Kidney capillary endothelial cell (primary cell): ENCODE measurements around the gene C1orf53.

ENCODE experiments used
- DNase-seq: peaks from one replicate; pipeline ENCODE4 v3.0.0-alpha.2; 2018; ENCODE audit warnings: low spot score

The C1orf53 gene

DNA sequence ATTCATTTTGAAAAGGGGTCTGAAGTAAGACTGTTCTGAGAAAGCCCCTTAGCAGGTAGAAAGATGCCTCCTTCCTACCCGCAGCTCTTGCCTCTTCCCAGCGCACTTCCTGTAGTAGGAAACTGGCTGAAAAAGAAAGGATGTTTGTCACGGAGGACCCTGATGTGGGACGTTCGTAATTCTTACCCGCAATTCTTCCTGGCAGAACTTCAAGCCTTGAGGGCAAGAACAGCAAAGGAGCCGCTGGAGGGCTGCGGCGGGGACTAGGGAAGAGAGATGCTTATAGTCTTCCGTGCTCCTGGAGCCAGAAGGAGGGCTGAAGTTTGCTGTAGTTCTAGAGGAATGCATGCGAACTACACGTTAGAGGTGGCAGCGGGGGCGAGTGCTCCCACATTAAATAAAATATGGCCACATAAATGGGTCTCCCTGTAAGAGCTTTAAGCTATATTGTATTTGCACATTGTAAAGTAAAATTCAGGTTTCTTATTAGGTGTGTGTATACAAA lies 6.3 kb downstream of the C1orf53 start:
- no peak for DNase-seq

DNA sequence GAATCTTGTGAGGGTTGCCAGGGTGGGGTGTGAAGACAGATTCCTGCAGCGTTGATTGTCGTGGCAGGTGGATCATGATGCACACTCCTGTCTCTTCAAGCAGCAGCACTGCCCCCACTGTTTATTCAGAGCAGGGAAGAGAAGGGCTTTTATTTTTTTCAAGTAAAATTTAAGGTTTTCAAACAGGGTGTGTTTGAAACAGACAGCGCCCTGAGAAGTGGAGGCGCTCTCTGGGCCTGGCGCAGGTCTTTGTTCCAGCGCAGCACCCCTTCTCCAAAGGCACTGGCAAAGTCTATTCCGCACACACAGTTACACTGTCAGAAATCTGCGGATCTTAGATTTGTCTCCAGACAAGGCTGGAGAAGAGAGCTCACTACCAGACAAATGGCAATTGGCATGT lies 7.0 kb downstream of the C1orf53 start:
- no peak for DNase-seq

- DNase-seq = no peak
Measured at GRCh38 chr1:197910120-197910991, 7.9 kb downstream of the C1orf53 start.

- DNase-seq = no peak
Measured at GRCh38 chr1:197911111-197911856, 8.9 kb downstream of the C1orf53 start.

GRCh38 chr1:197911857-197912696 lies 9.6 kb downstream of the C1orf53 start:
- DNase-seq = no peak

GRCh38 chr1:197912739-197913494 lies 10.5 kb downstream of the C1orf53 start:
- DNase-seq = no peak

- DNase-seq = no peak
Measured at GRCh38 chr1:197913495-197914276, 11.3 kb downstream of the C1orf53 start.

- DNase-seq = no peak
Measured at GRCh38 chr1:197914510-197914909, 12.1 kb downstream of the C1orf53 start.

DNA sequence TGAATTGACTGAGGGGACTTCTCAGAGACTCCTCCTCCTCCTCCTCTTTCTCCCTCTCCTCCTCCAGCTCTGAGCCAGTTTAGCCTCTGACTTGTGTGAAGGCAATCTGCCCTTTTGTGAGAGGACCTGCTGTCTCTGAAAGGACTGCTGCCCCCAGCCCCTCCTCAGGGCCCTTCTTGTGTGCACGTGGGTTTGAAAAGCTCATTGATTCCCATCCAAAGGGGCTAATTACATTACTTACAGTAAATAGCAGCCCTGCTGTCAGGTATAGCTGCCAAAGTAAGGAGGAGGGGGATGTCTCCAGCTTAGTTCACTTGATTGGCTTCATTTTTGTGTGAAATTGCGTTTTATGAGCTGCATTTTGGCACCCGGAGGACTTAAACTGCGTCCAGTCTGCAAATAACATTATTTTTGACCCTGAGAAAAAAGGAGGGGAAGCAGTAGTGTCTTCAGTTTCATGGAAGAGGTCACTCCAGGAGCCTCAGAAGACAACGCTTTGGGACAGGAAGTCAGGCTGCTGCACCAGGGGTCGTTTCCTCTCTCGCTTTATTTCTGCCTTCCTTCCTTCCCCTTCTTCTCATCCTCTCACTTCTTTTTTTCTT lies 12.9 kb downstream of the C1orf53 start:
- DNase-seq = no peak

GRCh38 chr1:197915862-197916499 lies 13.6 kb downstream of the C1orf53 start:
- DNase-seq = no peak

DNA sequence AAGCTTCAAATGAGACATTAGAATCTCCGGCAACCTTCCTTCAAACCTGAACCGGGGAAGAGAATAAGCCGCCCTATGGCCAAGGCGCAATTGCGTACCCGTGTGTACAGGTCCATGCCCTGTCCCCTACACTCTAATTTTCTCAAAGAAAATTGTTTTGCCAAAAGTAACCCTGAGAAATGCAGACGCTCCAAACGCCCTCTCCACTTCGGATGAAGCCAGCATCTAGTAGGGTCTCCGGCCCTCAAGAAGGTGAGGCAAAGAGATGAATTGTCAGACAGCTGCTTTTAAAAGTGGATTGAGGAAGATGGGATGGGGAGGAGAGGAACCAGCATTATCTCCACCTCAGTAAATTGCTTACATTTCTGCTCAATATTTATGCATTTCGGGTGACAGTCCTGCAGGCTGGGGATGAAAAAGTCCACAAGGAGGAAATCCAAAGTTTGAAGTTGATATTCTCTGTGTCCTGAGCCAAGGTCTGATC lies 14.1 kb downstream of the C1orf53 start:
- no peak for DNase-seq

- no peak for DNase-seq
Measured at GRCh38 chr1:197917805-197918651, 15.6 kb downstream of the C1orf53 start.

DNA sequence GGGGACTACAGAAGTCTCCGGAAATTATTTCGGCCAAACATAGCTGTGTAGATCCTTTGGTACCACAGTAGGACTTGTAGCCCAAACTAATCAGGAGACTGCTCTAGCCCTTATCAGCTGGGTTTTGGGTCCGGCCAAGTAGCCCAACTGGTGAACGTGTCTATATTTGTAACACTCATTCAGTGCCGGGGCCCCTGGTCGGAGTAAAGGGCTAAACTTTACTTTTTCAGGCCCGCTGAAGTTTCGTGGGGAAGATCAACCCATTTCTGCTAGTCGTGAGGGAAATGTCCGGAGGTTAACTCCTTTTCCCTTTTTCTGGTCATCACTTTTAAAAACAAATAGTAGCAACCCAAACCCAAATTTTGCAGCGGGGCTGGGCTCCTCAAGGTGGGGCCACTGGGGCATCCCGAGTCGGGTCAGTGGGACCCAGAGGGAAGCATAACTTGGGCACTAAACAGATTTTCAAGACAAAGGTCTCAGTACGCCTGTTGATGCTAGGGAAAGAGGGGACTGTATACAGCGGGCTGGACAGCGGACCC lies 16.4 kb downstream of the C1orf53 start:
- DNase-seq = no peak

GRCh38 chr1:197919346-197920066 lies 17.1 kb downstream of the C1orf53 start:
- no peak for DNase-seq

DNA sequence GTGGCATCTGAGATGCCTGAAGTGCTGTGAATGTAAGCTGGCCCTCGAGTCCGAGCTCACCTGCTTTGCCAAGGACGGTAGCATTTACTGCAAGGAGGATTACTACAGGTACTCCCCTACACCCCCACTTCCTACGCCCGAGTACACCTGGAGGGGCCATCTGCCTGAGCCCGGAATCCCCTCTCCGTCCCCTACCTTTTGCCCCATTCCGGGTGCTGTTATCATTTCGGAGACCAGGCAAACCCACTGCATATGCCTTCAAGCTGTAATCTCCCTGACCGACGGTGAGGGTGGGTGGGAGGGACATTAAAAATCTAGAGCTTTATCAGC lies 17.6 kb downstream of the C1orf53 start:
- DNase-seq = no peak

DNA sequence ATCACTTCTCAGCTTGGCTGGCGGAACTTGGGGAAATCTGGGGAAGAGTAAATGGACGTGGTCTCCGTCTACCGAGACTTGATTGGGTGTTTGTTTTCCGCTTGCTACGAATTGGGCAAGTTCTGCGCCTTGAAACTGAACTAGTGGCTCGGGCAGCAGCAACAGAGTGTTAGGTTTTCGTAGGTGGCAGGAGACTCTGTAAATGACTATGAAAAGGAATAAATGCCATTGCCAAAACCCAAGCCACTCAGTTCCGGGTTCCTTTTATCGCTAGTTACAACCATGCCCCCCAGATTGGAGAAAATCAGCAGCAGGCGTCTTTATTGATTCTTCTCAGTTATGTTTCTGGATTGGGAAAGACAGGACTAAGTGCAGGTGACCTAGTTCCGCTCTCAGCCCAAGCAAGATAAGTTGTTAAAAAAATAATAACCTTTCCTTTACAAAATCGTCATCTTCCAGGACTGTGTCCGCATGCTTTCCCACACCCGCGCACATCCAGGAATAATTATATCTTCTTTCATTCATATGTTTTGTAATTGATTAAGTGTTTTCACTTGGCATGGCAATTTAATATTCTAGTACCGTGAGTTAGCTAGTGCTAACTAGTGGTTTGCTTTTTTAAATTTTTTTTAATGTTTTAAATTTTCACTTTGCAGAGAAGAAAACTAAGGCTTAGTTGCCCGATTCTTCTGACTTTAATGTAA lies 18.1 kb downstream of the C1orf53 start:
- no peak for DNase-seq
